GM21528 (cell line): ENCODE measurements around the gene DPPA3.
"Not testable (repeated sequence)": the region's sequence is repeated elsewhere in the genome, so short reads cannot be mapped to it uniquely, and the experiment has no call there.

Experiments
- ATAC-seq: cut with Tn5 transposase; IDR thresholded peaks from one replicate; pipeline ENCODE4 v1.9.1; 2021; ENCODE audit warnings: mild to moderate bottlenecking, moderate library complexity; ENCODE audit not compliant: unreplicated experiment, low FRiP score

Gene DPPA3

GRCh38 chr12:7711133-7711532 is at the start of gene DPPA3:
Gene DPPA3 (plus strand): TSS chr12:7711433. CDS start chr12:7711571, 138 bp downstream.
- no peak for ATAC-seq

GRCh38 chr12:7661741-7662140 is 49.5 kb upstream of the DPPA3 start:
- no peak for ATAC-seq

- no peak for ATAC-seq
Measured at GRCh38 chr12:7666595-7666994, 44.6 kb upstream of the DPPA3 start.

DNA sequence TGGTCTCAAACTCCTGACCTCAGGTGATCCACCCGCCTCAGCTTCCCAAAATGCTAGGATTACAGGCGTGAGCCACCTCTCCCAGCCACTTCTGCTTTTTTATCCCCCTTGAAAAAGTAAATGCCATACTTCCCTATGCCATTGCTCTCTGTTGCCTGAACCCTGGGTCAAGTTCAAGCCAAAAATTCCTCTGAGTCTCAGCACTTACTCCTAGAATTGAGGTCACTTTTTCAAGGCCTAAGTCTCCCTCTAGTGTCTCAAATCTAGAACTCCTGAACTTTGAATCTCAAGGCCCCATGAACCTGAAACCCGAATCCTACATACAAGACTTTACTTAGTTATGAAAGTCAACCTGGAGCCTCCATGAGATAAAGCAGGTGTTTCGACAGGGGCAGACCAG is 44.1 kb upstream of the DPPA3 start:
- no peak for ATAC-seq

DNA sequence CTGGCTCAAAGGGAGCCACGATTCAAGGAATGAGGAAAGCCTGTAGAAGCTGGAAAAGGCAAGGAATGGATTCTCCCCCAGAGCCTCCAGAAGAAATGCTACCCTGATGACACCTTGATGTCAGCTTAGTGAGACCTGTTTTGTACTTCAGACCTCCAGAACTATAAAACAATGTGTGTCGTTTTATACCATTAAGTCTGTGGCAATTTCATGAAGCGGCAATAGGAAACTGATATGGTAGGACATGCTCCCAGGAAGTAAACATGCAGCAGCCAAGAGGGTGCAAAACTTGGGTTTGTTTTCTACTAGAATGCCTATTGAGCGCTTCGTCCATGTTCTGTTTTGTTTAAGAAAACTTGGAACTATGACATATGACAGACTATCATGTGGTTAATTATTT is 43.1 kb upstream of the DPPA3 start:
- no peak for ATAC-seq

- ATAC-seq, result not testable (repeated sequence)
Measured at GRCh38 chr12:7675455-7675854, 35.8 kb upstream of the DPPA3 start.

DNA sequence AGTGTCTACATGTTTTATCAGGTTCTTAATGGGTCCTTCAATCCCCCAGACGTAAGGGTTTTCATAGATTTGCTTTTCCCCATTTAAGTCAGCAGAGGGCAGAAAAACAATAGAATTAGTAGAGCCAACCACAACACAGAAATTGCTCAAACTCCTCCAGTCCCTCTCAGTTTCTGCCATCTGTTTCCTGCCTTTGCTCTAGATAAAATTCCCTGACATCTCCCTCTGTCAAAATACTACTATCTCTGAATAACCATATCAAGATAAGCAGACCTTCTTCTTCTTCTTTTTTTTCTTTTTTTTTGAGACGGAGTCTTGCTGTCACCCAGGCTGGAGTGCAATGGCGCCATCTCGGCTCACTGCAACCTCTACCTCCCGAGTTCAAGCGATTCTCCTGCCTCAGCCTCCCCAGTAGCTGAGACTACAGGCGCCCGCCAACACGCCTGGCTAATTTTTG is 33.8 kb upstream of the DPPA3 start:
- not testable (repeated sequence) for ATAC-seq

DNA sequence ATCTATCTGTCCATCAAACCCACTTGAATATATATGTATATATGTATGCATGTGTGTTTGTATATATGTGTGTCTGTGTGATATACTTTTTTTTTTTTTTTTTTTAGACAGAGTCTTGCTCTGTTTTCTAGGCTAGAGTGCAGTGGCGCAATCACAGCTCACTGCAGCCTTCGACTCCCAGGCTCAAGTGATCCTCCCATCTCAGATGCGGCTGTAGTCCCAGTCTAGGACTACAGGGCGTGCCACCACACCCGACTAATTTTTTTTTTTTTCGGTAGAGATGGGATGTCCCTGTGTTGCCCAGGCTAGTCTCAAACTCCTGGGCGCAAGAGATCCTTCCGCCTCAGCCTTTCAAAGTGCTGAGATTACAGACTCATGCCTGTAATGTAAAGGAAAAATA is 32.5 kb upstream of the DPPA3 start:
- no peak for ATAC-seq

DNA sequence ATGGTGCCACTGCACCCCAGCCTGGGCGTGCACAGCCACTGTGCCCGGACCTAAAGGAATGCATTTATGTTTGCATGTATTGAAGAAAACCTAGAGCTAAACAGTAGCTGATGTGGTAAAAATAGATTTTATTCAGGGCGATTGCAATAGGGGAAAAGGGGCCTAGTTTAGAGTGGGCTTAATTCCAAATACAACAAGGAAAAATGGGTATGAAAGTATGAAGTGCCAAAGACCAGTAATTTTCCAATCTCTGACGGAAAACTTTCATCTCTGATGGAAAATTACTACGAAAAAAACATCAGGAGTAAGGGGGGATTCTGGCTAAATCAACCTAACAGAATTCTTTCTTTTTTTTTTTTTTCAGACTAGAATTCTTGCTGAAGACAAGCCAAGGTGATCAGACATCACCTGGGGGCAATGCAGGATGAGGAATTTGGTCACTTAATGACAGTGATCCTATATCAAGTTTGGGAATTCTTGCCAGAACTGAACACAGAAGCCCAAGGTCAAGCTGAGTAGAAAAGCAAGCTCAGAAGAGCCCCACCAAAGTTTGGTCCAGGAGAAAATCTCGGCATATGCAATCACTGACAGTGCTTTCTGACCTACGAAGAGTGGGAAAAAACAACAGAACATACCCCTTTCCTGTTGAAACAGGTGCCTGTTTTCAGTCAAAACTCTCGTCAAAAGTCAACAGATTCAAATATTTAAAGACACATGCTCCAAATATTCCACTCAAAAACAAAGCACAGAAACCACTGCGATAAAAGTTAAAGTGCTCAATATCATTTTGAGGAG is 31.8 kb upstream of the DPPA3 start:
- no peak for ATAC-seq

DNA sequence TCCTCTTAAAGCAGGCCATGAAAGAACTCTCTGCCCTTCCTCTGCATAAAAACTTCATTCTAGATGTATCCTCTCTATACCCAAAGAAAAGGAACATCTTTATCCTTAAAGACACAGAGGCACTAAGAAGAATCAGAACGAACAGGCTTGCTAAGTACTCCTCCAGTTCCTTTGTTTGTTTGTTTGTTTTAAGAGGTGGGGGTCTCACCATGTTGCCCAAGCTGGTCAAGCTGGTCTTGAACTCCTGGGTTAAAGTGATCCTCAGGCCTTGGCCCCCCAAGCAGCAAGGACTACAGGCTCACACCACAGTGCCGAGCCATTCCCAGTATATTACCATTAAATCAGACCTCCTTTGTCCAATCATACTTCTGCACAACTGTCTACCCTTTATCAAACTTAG is 29.7 kb upstream of the DPPA3 start:
- ATAC-seq, result no peak

DNA sequence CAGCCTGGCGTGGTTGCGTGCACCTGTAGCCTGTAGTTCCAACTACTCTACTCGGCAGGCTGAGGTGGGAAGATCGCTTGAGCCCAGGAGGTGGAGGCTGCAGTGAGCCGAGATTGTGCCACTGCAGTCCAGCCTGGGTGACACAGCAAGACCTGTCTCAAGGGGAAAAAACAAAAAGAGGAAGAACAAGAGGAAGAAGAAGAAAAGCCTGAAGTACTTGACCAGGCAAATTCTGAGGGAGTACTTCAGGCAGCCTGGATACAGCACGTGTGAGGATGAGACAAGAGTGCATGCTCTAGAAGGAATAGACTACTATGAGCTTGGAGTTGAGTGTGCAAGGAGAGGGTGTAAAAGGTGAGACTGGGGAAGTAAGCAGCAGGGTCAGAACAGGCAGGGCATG is 17.4 kb upstream of the DPPA3 start:
- no peak for ATAC-seq

GRCh38 chr12:7694556-7695236 is 16.5 kb upstream of the DPPA3 start:
- no peak for ATAC-seq

DNA sequence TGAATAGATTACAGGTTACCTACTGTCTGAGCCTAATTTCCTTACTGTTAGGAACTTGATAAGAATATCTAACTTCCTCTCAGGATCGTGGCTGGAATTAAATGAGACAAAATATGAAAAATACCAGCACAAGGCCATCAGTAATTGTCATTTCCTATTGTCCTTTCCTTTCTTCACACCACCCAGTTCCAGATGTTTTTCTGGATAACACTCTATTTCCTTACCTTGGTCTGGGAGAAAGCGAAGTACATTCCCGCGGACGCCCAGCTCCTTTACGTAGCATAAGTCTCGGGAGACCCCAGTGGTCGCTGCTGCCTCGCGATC is 16.0 kb upstream of the DPPA3 start:
- no peak for ATAC-seq

DNA sequence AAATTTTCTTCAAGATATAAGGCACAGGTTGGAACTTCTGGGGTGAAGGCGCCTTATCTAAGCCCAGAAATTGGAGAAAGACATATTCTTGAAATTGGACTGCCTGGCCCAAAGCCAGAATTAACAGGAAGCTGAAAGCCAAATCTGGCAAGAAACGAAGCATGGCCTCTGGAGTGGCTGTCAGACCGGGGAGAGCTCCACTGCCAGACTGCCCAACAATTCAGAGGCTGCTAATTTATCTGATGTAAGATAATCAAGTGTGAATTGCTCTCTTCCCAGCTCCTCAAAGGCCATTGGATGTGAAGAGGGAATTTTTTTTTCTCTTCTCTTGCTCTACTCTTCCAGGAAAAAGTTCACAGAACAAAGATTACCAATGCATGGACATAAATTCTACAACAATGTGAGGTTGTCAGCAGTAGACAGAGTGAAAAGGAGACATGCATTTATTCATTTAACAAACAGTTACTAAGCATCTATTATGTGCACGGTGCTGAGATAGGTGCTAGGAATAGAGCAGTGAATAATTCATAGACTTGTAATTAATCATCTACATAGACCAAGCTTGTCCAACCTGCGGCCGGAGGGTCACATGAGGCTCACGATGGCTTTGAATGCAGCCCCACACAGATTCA is 15.6 kb upstream of the DPPA3 start, which contains the start of gene GDF3:
Gene GDF3 (minus strand): TSS at position 210 of the 632 bp plus-strand sequence. CDS start 47 bp downstream, at position 163.
- no peak for ATAC-seq

- ATAC-seq, result no peak
Measured at GRCh38 chr12:7705846-7706245, 5.4 kb upstream of the DPPA3 start.

DNA sequence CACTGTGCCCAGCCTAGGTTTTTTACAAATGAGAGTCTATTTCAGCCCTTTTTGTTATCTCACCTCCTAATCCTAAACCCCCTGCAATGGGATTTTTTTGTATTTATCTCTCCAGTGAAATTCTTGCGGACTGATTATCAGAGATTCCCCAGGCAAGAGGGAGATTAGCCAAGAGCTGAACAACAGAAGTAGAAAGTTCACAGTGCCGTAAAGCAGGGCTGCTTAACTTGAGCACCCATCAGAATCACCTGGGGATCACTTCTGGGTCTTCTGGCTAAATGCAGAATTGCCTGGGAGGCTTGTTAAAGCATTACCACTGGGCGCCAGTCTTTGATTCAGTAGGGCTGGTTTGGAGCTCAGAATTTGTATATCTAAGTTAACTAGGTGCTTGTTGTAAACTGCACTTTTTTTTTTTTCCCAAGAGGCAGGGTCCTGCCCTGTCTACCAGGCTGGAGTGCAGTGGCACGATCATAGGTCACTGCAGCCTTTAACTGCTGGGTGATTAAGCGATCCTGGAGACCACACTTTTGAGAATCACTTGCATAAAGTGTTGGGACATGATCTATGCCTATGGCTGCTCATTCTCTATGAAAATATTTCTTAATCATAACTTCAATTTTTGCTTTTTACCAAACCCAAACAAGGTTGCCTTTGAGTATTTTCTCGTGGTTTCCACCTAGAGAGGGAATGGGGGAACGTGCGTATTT is 1.1 kb upstream of the DPPA3 start:
- ATAC-seq, result no peak

GRCh38 chr12:7712841-7713442 is 1.7 kb downstream of the DPPA3 start:
- ATAC-seq, result no peak

GRCh38 chr12:7716381-7716780 is 5.1 kb downstream of the DPPA3 start:
- no peak for ATAC-seq

DNA sequence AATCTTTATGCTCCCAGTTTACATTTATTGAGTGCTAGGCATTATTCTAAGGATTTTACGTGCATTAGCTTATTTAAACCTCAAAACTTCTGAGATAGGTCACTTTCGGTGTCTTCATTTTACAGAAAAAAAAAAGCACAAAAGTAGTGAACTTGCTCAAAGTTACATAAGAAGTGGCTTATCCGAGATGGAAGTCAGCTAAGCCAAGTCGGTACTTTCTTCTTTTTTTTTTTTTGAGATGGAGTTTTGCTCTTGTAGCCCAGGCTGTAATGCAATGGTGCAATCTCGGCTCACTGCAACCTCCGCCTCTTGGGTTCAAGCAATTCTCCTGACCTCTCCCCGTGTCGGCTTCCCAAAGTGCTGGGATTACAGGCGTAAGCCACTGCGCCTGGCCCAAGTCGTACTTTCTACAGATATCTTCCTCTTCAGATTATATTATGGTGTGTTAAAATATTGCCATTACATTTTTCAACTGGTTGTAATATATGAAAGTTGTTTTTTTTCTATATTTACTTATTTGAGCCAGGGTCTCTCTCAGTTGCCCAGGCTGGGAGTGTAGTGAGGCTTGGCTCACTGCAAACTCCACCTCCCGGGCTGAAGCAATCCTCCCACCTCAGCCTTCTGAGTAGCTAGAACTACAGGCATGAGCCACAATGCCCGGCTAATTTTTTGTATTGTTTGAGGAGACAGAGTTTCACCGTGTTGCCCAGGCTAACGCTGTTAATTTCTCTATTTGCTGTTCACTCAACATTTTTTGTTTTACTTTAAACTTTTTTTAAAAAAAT is 8.9 kb downstream of the DPPA3 start:
- no peak for ATAC-seq

DNA sequence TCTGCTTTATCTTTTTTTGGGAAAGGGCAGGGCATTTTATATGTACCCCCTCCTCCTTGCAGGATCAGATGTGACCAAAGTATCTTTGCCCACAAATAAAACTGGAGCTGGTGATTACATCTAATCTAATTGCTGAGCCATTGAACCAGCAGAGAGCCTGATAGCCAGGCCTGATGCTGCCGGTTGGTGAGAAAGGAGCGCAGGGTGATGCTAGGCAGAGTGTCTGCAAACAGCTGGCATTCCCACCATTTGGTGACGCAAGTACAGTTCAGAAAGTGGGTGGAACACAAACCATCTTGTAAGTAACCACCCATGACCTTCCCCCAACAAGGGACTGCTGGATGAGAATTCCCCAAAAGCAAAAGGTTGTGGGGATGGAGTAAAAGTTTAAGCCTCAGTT is 12.7 kb downstream of the DPPA3 start:
- no peak for ATAC-seq
